Subcutaneous abdominal adipose tissue (tissue), 5 donors: Measurements from ENCODE around the gene ATP9A.

Experiments
- H3K27ac ChIP-seq: one replicate; pipeline ENCODE4 v1.7.0; 2013; ENCODE audit warnings: low read depth, mild to moderate bottlenecking, inconsistent platforms, low read length, moderate library complexity
- H3K27me3 ChIP-seq, 5 donors: one replicate each; pipeline ENCODE4 v1.7.0; 2013; ENCODE audit warnings: low read length in 5 of 5, inconsistent platforms in 1 of 5; ENCODE audit not compliant: control insufficient read depth in 5 of 5, insufficient read depth in 4 of 5
- H3K36me3 ChIP-seq, 5 donors: one replicate each; pipeline ENCODE4 v1.7.0; 2013; ENCODE audit warnings: low read length in 5 of 5; ENCODE audit not compliant: control insufficient read depth in 5 of 5, insufficient read depth in 5 of 5
- H3K4me1 ChIP-seq, 5 donors: one replicate each; pipeline ENCODE4 v1.7.0; 2013; ENCODE audit warnings: low read length in 5 of 5, mild to moderate bottlenecking in 3 of 5, moderate library complexity in 1 of 5; ENCODE audit not compliant: control insufficient read depth in 5 of 5, insufficient read depth in 5 of 5
- H3K4me3 ChIP-seq, 5 donors: one replicate each; pipeline ENCODE4 v1.7.0; 2013; ENCODE audit warnings: low read length in 5 of 5, low read depth in 1 of 5
- H3K9ac ChIP-seq, 5 donors: one replicate each; pipeline ENCODE4 v1.7.0; 2013; ENCODE audit warnings: low read length in 5 of 5, mild to moderate bottlenecking in 4 of 5, moderate library complexity in 3 of 5
- H3K9me3 ChIP-seq, 5 donors: one replicate each; pipeline ENCODE4 v1.7.0; 2013; ENCODE audit warnings: low read length in 5 of 5; ENCODE audit not compliant: control insufficient read depth in 5 of 5
- donor health status: healthy.
- donor health status: healthy.
- donor health status: healthy.
- donor health status: healthy.
- donor health status: healthy.

ATP9A gene

GRCh38 chr20:51600950-51601349 is 167.2 kb downstream of the ATP9A start:
- Histone ChIP-seq H3K27ac (no peak overlapping the region), H3K4me3 (no peak overlapping the region), H3K9ac (no peak overlapping the region), H3K9me3 (no peaks in the 10 kb centered on the region), H3K4me1 (no peaks in the 10 kb centered on the region), H3K27me3 (no peaks in the 10 kb centered on the region), H3K36me3 (peaks cover 13 to 65% (median 60%) of the 10 kb centered on the region in 5 donors)

GRCh38 chr20:51600016-51600420 is 168.2 kb downstream of the ATP9A start:
- peaks cover 0 to 4% (median 3%) of the 10 kb centered on the region in 5 donors for H3K4me1 ChIP-seq
- H3K27ac ChIP-seq = no peak overlapping the region
- peaks cover 13 to 65% (median 58%) of the 10 kb centered on the region in 5 donors for H3K36me3 ChIP-seq

GRCh38 chr20:51598556-51598955 is 169.6 kb downstream of the ATP9A start:
- Histone ChIP-seq H3K4me3 (no peak overlapping the region), H3K27me3 (no peaks in the 10 kb centered on the region), H3K4me1 (peaks cover 3 to 11% (median 10%) of the 10 kb centered on the region in 5 donors), H3K9ac (no peak overlapping the region), H3K27ac (no peak overlapping the region), H3K36me3 (peaks cover 13 to 50% (median 45%) of the 10 kb centered on the region in 5 donors), H3K9me3 (no peaks in the 10 kb centered on the region)

More at GRCh38 chr20:51600016-51600420, 168.2 kb downstream of the ATP9A start:
- H3K4me3 ChIP-seq = no peak overlapping the region
- no peak overlapping the region for H3K9ac ChIP-seq
- H3K27me3 ChIP-seq = no peaks in the 10 kb centered on the region
- no peaks in the 10 kb centered on the region for H3K9me3 ChIP-seq

- no peaks in the 10 kb centered on the region for H3K27me3 ChIP-seq
- no peak overlapping the region for H3K9ac ChIP-seq
- no peaks in the 10 kb centered on the region for H3K9me3 ChIP-seq
- peaks cover 13 to 42% (median 39%) of the 10 kb centered on the region in 5 donors for H3K36me3 ChIP-seq
- H3K27ac ChIP-seq = no peak overlapping the region
- H3K4me1 ChIP-seq = peaks cover 3 to 11% (median 10%) of the 10 kb centered on the region in 5 donors
- H3K4me3 ChIP-seq = no peak overlapping the region
Measured at GRCh38 chr20:51597389-51598231, 170.6 kb downstream of the ATP9A start.

- H3K36me3 ChIP-seq = peaks cover 13 to 37% (median 35%) of the 10 kb centered on the region in 5 donors
- H3K27ac ChIP-seq = no peak overlapping the region
- H3K9me3 ChIP-seq = no peaks in the 10 kb centered on the region
- H3K4me3 ChIP-seq = no peak overlapping the region
- H3K27me3 ChIP-seq = no peaks in the 10 kb centered on the region
- H3K4me1 ChIP-seq = peaks cover 3 to 11% (median 10%) of the 10 kb centered on the region in 5 donors
- no peak overlapping the region for H3K9ac ChIP-seq
Measured at GRCh38 chr20:51596668-51597388, 171.4 kb downstream of the ATP9A start.

- H3K27ac ChIP-seq = no peak overlapping the region
- no peak overlapping the region for H3K9ac ChIP-seq
- H3K4me1 ChIP-seq = peaks cover 3 to 11% (median 10%) of the 10 kb centered on the region in 5 donors
- no peaks in the 10 kb centered on the region for H3K9me3 ChIP-seq
- H3K27me3 ChIP-seq = no peaks in the 10 kb centered on the region
- H3K36me3 ChIP-seq = peaks cover 13 to 27% (median 25%) of the 10 kb centered on the region in 5 donors
- no peak overlapping the region for H3K4me3 ChIP-seq
Measured at GRCh38 chr20:51595744-51596143, 172.4 kb downstream of the ATP9A start.

GRCh38 chr20:51595058-51595532 is 173.1 kb downstream of the ATP9A start:
- H3K9me3 ChIP-seq = no peaks in the 10 kb centered on the region
- H3K4me1 ChIP-seq = peaks cover 3 to 11% (median 10%) of the 10 kb centered on the region in 5 donors
- no peak overlapping the region for H3K4me3 ChIP-seq
- H3K9ac ChIP-seq = no peak overlapping the region
- H3K27ac ChIP-seq = no peak overlapping the region
- H3K36me3 ChIP-seq = peaks cover 7 to 23% (median 19%) of the 10 kb centered on the region in 5 donors
- H3K27me3 ChIP-seq = no peaks in the 10 kb centered on the region

GRCh38 chr20:51594236-51595057 is 173.7 kb downstream of the ATP9A start:
- Histone ChIP-seq H3K27me3 (no peaks in the 10 kb centered on the region), H3K27ac (no peak overlapping the region), H3K4me1 (peaks cover 3 to 11% (median 10%) of the 10 kb centered on the region in 5 donors), H3K4me3 (no peak overlapping the region), H3K9me3 (no peaks in the 10 kb centered on the region), H3K9ac (no peak overlapping the region), H3K36me3 (peaks cover 4 to 16% (median 13%) of the 10 kb centered on the region in 5 donors)

GRCh38 chr20:51593584-51593983 is 174.6 kb downstream of the ATP9A start:
- peaks cover 3 to 11% (median 10%) of the 10 kb centered on the region in 5 donors for H3K4me1 ChIP-seq
- H3K36me3 ChIP-seq = peaks cover 0 to 8% (median 5%) of the 10 kb centered on the region in 5 donors
- no peaks in the 10 kb centered on the region for H3K27me3 ChIP-seq
- no peak overlapping the region for H3K27ac ChIP-seq
- no peak overlapping the region for H3K4me3 ChIP-seq
- no peaks in the 10 kb centered on the region for H3K9me3 ChIP-seq
- H3K9ac ChIP-seq = no peak overlapping the region
